Stimulated activated CD8-positive, alpha-beta memory T cell treated with anti-CD3 and anti-CD28 coated beads, Interleukin-4, amount 100 ng/mL, for 1 hour (primary cell): ENCODE measurements around the gene COL6A1.

ENCODE experiments used
- DNase-seq, 2 donors: peaks; one replicate each; pipeline ENCODE4 v3.0.0-alpha.2; 2020; ENCODE audit warnings: low read depth in 2 of 2, low spot score in 1 of 2

The COL6A1 gene

DNA sequence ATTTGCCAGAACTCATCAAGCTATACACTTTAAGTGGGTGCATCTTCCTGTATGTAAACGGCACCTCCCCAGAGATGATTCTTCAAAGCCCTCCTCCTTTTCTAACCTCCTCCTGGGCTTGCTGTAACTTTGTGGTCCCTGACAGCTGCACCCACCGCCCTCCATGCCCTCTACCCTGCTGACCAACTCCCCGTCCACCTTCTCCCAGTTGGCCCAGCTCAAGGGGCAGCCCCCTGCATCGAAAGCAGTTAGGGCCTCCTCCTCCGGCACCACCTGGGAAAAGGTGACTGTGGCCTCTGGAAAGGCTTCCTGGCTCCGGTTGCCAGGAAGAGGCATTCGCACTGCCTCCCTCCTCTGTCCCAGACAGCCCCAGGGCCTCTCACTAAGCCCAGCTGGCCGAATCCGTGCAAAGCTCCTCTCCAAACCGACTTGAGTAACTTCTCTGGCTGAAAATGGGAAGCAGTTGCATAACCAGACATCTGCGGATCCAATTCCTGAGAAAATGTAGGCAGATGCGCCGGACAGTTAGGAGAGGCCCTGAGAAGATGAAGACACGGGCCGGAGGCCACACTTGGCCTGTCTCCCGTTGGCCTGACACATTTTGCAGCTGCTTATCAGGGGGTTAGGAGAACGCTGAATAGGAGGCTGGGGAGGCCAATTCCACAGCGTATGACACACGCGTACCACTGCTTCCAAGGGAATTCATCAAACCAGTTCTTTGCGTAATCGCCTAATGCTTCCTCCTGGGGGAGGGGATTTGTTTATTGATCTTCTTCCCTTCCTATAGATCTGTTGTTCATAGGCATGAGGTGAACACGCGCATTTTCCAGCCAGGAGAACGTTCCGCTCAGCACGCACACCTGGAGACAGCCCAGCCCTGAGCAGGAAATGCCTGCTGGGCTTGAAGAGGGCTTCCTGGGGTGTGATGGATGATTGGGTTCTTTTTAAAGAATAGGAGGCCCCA lies 67.6 kb downstream of the COL6A1 start:
- no peak for DNase-seq

DNA sequence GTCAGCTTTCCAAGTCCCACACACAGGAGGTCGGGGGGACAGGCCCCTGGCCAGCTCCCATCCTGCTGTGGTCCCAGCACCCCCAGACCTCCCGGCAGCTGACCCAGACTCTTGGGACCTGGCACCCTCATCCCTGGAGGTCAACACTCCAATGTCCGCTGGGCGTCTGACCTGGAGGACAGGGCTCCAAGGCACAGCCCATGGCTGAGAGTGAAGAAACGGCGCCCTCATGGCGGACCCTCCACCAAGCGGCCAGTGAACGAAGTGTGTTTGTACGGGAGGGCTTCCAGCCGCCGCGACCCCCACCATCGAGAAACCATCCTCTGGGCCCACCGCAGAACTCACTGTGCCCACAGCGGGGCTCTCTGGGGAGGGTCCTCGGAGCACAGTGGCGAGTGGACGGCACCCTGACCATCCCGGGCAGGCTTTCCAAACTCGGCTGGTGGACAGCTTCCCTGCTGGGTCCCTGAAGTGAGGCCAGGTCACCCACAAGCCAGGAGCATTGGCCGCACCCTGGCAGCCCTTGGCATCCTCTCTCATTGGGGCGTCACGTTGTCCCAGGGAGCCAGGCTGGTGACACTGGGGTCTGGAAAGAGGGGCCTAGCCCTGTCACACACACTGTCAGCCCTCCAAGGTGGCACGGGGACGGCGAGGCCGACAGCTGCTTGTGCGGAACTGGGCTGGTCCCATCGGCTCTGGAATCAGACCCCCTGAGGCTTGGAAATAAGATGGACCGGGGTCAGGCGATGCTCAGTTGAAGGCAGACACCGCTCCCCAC lies 68.5 kb downstream of the COL6A1 start:
- DNase-seq = no peak

DNA sequence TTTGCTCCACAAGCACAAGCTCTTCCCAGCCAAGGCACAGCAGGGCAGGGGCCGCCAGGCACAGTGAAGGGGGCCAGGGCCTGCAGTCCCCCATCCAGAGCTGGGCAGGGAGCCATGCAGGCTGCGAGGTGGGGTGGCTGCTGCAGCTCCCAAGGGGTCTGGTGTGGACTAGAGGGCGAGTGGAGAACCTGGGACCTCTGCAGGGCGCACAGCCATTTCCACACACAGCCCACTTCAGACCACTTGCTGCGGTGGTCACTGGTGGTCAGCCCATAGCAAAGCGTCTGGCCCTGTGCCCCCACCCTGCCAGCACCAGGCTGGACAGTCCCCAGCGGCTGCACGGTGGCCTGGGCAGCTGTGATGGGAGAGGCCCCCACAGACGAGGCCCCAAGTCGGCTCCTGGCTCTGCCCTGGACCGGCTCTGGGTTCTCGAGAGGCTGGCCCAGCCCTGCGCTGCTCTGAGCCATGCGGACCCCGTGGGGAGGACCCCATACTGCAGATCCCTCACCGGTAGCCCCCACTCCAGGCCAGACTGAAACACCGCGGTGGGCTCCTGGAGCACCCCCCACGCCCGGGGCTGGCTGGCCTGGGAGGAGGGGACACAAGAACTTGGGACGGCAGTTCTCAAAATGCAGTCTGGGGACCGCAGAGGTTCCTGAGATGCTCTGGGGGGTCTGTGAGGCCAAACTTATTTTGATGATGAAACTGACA lies 69.3 kb downstream of the COL6A1 start:
- DNase-seq = no peak

DNA sequence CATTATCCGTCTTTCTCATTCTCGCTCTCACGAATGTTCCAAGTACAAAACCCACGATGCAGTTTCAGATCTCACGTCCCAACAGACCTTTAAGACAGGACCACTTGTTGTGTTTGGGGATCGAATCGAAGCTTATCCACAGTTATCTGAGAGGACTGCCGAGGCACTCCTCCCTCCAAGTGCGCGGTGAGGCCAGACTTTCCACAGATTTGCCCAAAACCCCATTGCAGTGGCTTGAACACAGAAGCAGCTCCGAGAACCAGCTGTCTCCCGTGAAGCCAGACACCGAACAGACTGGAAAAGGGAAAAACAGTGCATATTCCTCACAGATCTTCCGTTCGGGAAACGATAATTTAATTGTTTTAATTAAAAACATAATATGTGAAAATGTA lies 69.8 kb downstream of the COL6A1 start:
- DNase-seq = no peak

GRCh38 chr21:46051821-46052675 lies 70.5 kb downstream of the COL6A1 start:
- no peak for DNase-seq

DNA sequence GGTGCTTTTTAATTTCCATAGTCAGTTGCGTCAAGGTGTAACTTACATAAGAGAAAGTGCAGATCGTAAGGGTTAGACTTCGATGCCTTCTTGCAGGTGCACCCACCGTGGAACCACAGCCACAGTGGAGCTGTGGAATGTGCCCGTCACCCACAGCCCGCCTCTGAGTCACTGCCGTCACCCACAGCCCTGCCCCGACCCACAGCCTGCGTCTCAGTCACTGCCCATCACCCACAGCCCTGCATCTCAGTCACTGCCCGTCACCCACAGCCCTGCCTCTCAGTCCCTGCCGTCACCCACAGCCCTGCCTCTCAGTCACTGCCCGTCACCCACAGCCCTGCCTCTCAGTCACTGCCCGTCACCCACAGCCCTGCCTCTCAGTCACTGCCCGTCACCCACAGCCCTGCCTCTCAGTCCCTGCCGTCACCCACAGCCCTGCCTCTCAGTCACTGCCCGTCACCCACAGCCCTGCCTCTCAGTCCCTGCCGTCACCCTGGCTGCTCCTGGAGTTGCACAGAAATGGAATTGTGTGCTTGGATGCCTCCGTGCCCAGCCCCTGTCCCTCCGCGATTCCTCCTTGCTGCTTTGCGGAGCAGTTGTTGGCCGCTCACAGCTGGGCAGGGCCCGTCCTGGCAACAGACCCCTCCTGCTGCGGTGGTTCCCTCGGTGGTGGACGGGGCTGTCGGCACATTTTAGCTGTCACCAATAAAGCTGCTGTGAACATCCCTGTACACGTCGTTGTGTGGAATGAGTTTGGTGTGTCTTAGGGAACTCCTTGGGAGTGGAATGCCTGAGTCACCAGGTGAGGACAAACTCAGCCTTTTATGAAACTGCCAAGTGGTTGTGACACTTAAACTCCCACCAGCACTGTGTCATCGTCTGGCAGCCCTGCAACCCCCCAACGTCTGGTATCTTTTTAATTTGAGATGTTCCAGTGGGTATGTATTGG lies 71.4 kb downstream of the COL6A1 start:
- no peak for DNase-seq

DNA sequence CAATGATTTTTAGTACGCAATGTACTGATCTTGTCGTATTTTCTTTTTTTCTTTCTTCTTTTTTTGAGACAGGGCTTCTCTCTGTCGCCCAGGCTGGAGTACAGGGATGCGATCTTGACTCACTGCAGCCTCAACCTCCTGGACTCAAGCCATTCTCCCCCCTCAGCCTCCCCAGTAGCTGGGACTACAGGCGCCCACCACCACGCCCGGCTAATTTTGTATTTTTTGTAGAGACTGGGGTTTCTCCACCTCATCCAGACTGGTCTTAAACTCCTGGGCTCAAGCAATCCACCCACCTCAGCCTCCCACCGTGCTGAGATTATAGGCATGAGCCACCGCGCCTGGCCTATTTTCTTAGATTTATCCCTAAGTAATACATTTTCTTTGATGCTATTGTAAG lies 72.5 kb downstream of the COL6A1 start:
- no peak for DNase-seq

- DNase-seq = no peak
These were observed 72.9 kb downstream of the COL6A1 start for GRCh38 chr21:46054451-46054881.
